Activated T-helper 1 cell treated with Interleukin-2 at 50 U/mL for 16 hours (primary cell): Measurements from ENCODE around the gene ARFRP1.

Experiments
- DNase-seq: peaks from one replicate; pipeline ENCODE4 v3.0.0-alpha.2; 2020; ENCODE audit warnings: low read depth

ARFRP1 gene

DNA sequence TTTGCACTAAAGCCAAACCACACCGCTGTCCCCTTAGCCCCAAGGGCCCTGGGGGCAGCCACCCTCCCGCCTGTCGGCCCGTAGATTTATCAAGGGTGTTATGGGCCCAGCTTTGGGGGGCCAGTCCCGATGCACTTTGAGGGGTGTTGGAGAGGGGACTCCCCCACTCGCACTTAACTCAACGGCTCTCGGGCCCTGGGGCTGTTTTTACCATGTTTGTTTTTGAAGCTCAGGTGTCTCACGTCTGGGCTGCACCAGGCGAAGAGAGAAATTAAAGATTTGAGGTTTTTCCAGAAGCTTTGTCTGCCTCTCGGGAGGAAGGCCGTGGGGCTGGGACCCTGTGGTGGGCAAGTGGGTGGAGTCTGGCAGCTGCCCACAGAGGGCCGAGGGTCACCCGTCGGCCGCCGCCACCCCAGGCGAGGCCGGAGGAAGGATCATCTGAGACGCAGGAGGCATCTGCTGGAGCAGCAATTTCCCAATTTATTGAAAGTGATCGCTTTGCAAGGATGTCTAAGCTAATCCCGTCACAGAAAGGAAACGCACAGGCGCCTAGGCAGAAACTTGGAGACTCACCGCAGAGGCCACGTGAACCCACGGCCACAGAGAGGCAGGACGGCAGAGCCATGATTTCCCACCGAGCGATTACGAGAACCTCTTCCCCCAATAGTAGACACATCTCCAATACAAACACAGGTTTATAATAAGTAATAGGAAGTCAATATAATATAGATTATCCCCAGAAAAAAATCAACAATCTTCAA is 35.6 kb upstream of the ARFRP1 start:
- DNase-seq, result no peak

DNA sequence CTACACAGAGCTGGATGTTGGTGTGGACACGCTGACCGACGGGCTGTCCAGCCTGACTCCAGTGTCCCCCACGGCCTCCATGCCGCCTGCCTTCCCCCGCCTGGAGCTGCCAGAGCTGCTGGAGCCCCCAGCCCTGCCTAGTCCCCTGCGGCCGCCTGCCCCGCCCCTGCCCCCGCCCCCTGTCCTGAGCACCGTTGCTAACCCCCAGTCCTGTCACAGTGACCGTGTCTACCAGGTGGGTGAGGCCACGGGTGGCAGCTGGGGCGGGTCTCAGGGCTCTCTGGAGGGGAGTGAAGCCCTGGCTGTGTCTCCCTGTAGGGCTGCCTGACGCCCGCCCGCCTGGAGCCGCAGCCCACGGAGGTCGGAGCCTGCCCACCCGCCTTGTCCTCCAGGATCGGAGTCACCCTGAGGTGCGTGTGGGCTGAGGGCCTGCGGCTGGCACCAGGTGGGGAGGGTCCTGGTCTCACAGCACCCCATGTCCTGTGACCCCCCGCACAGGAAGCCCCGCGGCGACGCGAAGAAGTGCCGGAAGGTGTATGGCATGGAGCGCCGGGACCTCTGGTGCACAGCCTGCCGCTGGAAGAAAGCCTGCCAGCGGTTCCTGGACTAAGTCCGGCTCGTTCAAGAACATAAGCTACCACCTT is 34.7 kb upstream of the ARFRP1 start:
- DNase-seq, result no peak

DNA sequence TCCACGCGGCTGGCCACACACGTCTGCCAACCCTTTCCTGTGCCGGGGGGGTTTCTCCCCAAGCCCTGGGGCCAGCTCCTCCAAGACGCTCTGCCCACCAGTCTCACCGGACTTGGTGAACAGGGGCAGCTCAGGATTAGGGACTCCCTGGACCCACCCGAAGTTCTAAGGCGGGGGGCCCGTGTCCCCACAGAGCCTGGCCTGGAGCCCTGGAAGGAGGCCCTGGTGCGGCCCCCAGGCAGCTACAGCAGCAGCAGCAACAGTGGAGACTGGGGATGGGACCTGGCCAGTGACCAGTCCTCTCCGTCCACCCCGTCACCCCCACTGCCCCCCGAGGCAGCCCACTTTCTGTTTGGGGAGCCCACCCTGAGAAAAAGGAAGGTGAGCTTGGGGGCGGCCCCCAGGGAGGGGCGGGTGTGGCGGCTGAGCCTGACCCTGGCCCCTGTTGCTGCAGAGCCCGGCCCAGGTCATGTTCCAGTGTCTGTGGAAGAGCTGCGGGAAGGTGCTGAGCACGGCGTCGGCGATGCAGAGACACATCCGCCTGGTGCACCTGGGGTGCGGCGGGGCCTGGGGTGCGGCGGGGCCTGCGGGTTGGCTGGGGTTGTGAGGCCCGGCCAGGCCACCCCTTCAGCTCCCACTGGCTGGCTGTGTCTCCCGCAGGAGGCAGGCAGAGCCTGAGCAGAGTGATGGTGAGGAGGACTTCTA is 34.1 kb upstream of the ARFRP1 start:
- DNase-seq, result no peak

DNA sequence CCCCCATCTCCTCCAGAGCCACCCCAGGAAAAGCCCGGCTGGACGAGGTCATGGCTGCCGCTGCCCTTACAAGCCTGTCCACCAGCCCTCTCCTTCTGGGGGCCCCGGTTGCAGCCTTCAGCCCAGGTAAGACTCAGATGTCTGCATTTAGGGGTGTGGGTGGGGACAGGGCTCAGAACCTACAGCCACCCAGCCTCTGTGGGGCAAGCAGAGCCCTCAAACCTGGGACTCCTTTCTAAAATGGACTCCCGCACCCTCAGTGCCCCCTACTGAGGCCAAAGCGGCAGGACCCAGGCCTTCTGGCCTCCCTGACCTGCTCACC is 33.5 kb upstream of the ARFRP1 start:
- DNase-seq, result no peak

DNA sequence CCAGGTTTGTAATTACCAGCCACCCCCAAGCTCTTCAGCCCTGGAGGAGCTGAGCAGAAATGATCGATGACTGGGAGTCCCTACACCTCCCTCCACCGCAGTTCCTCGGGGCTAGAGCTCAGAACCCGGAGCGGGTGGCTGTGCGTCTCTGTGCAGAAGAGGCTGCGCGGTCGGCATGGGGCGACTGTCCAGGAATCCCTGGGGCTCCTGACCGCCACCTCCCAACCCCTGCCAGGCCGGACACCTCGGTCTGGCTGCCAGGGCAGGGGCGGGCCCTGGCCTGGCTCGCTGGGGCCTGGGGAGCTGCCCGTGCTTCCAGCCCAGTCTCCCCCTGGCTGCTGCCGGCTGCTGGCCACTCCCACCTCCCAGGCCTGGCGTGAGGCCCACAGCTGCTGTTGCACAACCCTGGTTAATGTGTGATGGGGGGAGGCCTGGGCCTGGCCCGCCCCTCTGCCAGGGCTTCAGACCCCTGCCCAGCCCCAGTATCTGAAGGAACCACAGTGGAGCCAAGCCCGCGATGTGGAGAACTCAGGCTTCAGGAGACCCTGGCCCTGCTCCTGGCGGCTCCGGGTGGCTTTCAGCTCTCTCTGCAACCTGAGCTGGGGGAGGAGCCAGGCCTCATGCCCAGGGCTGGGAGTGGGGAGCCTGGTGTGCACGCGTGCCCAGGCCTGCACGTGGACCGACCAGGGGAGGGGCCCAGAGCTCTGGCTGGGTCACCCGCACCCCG is 33.0 kb upstream of the ARFRP1 start:
- no peak for DNase-seq

DNA sequence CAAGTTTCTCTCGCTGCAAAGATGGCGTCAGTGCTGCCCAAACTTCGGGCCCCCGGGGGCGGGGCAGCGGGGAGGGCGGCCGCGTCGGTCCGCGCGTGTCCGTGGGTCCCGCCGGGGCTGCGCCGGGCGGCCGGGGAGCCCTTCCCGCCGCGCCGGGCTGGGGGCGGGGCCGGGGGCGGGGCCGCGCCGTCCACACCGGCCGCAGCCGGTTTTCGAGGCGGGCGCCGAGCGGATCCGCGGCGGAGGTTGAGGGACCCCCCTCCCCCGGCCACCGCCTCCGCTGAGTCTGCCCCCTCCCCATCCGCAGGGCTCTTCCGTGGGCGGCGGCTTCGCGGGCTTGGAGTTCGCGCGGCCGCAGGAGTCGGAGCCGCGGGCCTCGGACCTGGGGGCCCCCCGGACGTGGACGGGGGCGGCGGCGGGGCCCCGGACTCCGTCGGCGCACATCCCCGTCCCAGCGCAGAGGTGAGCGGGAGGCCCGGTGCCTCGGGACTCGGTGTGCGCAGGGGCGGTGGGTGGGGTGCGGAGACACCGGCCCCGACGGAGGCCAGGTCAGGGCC is 32.4 kb upstream of the ARFRP1 start:
- peak; percentile 53 for DNase-seq

DNA sequence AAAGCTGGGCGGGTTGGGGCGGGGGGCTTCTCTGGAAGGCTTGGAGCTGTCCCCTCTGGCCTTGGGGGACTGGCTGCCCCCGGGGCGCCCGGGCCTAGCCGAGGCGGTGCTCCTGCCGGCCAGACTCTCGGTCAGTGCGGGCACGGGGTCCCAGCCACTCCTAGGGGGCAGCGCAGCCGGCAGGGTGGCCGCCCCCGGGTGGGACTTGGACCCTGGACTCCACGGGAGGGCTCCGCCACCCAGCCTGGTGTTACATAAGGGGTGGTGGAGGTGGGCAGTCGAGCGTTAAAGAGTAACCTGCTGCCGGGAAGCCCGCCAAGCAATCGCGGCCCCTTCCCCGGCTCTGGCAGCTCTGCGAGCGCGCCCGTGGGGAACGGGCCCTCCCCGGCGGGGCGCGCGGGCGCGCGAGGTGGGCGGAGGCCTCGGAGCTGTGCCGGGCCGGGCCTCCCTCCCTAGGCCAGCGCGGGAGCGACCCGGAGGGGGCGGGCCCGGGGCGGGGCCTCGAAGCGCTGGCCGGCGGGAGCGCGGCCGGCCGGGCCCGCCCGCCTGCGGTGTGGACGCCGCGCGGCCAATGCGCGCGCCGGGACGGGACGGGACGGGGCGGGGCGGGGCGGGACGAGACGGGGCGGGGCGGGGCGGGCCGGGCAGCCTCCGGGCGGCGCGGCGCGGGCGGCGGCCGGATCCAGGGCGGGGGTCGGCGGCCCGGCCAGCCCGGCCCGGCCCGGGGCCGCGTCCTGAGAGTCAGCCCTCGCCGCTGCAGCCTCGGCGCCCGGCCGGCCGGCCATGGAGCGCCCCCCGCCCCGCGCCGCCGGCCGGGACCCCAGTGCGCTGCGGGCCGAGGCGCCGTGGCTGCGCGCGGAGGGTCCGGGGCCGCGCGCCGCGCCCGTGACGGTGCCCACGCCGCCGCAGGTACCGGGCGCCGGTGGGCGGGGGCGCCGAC is 31.6 kb upstream of the ARFRP1 start, which contains the start of gene SLC2A4RG:
Gene SLC2A4RG, plus strand, starts transcription at position 647 of the 940 bp plus-strand sequence. Its CDS starts 137 bp downstream, at position 784.
- DNase-seq, result peak; percentile 67

DNA sequence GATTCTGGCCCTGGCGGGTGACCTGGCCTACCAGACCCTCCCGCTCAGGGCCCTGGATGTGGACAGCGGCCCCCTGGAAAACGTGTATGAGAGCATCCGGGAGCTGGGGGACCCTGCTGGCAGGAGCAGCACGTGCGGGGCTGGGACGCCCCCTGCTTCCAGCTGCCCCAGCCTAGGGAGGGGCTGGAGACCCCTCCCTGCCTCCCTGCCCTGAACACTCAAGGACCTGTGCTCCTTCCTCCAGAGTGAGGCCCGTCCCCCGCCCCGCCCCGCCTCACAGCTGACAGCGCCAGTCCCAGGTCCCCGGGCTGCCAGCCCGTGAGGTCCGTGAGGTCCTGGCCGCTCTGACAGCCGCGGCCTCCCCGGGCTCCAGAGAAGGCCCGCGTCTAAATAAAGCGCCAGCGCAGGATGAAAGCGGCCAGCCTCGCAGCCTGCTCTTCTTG is 30.9 kb upstream of the ARFRP1 start:
- no peak for DNase-seq

DNA sequence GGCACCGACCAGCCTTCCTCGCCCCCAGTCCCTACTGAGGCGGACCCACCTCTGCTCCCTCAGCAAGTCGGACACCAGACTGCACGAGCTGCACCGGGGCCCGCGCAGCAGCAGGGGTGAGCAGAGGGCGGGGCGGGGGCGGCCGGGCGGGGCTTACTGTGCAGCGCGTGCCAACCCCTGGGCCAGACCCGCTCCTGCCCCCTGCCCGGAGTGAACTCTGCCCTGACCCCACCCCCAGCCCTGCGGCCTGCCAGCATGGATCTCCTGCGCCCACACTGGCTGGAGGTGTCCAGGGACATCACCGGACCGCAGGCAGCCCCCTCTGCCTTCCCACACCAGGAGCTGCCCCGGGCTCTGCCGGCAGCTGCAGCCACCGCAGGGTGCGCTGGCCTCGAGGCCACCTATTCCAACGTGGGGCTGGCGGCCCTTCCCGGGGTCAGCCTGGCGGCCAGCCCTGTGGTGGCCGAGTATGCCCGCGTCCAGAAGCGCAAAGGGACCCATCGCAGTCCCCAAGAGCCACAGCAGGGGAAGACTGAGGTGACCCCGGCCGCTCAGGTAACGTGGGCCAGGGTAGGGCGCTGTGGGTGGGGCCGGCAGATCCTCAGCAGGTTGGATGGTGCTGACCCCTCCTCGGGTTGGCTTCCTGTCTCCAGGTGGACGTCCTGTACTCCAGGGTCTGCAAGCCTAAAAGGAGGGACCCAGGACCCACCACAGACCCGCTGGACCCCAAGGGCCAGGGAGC is 30.3 kb upstream of the ARFRP1 start:
- DNase-seq, result no peak

DNA sequence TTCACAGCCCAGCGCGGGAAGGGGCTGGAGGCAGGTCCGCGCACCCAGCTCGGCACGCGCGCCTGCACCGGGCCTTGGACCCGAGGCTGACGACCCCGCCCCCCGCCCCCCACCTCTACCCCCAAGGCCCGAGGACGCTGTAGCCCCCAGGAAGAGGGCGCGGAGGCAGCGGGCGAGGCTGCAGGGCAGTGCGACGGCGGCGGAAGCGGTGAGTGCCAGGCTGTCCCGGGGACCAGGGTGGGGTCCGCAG is 29.8 kb upstream of the ARFRP1 start:
- DNase-seq, result no peak

DNA sequence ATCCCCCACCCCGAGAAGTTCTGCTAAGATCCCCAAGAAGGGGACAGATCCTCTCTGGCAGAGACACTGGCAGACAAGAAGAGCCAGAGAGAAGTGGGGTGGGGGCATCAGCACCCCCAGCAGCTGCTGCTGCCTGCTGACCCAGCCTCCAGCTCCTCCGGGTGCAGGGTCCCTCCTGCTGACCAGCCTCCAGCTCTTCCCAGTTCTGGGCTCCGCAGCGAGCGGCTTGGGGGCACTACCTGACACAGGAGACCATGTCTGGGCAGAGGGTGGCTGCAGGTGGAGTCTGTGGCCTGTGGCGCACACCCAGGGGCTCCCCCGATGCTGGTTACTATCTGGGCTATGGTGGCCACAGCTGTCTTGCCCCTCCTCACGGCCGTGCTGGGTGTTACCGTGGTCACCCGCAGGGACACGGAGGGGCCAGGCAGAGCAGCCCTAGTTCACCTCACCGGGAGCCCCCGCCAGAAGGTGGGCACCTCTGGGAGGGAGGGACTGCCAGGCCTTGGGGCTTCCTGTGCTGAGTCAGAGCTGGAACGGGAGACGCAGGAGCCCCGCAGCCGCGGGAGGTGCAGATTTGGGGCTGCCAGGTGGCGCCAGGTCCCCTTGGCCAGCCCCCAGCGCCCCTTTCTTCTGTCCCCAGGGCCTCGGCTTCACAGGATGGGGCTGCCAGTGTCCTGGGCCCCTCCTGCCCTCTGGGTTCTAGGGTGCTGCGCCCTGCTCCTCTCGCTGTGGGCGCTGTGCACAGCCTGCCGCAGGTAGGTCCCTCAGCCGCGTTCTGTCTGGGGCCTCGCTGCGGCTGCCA is 29.3 kb upstream of the ARFRP1 start:
- DNase-seq, result peak; percentile 52

DNA sequence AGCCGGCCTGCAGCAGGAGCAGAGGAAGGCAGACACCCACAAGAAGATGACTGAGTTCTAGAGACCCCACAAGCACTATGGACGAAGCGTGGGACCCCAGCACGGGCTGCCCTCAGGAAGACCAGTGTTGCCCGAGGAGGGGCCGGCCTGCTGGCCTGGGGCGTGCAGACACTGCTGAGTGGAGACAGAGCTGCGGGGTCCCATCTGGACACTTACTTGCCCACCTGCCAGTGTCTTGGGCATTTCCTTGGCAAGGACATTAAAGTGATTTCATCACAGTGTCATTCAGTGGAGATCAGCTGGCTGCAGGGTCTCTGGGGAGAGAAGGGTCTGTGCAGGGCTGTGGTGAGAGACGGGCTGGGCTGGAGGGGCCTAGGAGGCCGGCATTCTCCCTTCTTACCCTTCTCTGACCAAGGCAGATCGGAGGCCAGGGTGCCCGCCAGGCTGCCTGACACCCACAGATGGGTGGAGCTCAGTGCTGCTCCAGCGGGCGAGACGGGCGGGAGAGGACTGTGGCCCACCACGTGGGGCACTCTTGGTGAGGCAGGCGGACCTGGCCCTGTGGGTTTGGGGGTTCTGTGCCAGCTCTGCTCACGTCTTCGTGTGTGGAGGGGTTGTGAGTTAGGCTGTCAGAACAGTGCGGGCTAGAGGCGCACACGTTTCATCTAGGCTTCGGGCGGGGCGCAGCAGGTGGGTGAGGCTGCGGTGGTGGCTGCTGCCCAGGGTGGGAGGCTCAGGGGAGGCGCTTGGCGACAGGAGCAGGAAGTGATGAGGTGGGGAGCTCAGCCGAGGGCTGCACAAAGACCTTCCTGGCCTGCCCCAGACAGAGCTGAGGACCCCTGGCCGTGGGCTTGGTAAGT is 28.3 kb upstream of the ARFRP1 start, which contains the start of gene LIME1:
Gene LIME1, plus strand, starts transcription at position 806 of the 860 bp plus-strand sequence. CDS start 886 bp downstream, outside the sequence.
- DNase-seq, result peak; percentile 75

DNA sequence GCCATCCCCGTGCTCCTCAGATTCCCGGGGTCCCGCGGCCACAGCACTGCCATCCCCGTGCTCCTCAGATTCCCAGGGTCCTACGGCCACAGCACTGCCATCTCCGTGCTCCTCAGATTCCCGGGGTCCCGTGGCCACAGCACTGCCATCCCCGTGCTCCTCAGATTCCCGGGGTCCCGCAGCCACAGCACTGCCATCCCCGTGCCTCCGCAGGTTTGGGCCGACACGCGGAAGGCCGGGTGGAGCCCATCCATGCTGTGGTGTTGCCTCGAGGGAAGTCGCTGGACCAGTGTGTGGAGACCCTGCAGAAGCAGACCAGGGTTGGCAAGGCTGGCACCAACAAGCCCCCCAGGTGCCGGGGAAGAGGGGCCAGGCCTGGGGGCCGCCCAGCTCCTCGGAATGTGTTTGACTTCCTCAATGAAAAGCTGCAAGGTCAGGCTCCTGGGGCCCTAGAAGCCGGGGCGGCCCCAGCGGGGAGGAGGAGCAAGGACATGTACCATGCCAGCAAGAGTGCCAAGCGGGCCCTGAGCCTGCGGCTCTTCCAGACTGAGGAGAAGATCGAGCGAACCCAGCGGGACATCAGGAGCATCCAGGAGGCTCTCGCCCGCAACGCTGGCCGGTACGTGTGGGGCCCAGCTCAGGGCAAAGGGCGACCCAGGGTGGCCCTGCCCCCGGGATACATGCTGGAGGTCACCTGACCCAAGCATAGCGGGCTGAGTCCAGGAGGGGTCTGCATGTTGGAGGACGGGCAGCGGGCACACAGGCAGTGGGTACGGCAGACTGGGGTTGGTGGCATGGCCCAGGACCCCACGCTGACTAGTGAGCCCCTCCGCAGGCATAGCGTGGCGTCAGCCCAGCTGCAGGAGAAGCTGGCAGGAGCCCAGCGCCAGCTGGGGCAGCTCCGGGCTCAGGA is 27.4 kb upstream of the ARFRP1 start:
- DNase-seq, result no peak

DNA sequence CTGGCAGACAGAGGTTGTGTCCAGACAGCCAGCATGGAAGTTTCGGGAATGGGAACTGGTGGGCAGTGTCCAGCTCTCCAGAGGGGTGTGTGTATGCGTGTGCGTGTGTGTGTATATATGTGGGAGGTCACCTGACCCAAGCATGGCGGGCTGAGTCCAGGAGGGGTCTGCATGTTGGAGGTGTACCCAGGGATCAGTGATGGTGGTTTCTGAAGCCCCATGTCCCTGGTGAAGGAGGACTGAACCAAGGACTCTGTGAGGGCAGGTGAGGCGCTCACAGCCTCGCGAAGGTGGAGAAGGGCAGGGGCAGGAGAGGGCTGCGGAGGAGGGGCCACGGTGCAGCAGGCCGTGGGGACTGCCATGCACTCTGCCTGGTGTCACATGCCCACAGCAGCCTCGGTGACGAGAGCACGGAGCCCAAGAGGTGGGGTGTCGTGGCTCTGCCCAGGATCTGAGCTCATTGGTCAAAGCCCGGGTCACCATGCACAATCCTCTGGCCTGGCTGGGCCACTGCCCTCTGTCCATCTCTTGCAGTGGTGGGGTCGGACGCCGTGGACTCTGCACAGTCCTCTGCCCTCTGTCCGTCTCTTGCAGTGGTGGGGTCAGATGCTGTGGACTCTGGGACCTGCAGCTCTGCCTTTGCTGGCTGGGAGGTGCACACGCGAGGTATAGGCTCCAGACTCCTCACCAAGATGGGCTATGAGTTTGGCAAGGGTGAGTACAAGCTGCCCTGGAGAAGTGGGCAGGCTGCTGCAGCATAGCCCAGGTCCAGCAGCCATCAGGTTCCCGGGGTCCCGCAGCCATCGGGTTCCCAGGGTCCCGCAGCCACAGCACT is 26.6 kb upstream of the ARFRP1 start:
- no peak for DNase-seq

DNA sequence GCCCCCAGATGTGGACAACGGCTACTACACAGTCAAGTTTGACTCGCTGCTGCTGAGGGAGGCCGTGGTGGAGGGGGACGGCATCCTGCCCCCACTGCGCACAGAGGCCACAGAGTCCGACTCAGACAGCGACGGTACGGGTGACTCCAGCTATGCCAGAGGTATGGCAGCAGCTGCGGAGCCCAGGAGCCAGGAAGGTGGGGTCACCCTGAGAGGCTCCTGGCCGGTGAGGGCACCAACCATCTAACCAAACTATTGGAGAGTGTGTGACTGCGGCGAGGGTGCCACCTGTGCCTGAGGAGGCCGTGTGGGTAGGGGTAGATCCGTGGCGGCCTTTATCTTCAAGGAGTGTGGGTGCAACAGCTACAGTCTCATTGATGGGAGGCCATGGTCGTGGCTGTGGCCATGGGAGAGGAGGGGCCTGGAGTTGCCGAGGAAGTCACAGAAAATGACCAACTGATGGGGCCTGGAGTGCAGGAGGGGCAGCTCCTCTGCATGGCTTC is 25.9 kb upstream of the ARFRP1 start:
- no peak for DNase-seq

DNA sequence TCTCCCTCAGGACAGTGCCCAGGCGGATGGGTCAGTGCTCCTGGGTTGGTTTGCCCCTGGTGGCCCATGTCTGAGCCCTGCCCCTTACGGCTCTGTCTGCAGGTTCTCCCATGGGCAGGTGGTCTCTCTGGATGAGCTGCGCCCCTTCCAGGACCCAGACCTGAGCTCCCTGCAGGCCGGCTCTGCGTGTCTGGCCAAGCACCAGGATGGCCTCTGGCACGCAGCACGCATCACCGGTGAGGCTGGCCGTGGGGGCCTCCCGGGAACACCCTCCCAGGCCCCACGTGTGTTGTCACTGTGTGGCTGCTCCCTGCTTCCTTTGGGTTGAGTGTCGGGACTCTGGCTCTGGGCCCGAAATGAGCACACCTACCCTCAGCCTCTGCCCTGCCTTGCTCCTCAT is 25.3 kb upstream of the ARFRP1 start:
- no peak for DNase-seq
